Measurements from ENCODE around the gene ENAH.
"Not testable (repeated sequence)": the region's sequence is repeated elsewhere in the genome, so short reads cannot be mapped to it uniquely, and the experiment has no call there.

Gene ENAH

GRCh38 chr1:225485226-225485625 lies 167.7 kb downstream of the ENAH start:
- no peak for DNase-seq

GRCh38 chr1:225484657-225485214 lies 168.2 kb downstream of the ENAH start:
- no peak for DNase-seq

- no peak for DNase-seq
Observed at GRCh38 chr1:225483818-225484656, 168.9 kb downstream of the ENAH start.

- DNase-seq: no peak
Observed at GRCh38 chr1:225482421-225482950, 170.4 kb downstream of the ENAH start.

- no peak for DNase-seq
Observed at GRCh38 chr1:225481738-225482137, 171.2 kb downstream of the ENAH start.

- peak; percentile 31 to 53 (median 32) for DNase-seq
Observed at GRCh38 chr1:225480825-225481434, 172.0 kb downstream of the ENAH start.

GRCh38 chr1:225479996-225480720 lies 172.8 kb downstream of the ENAH start:
- no peak for DNase-seq

- DNase-seq: no peak
Observed at GRCh38 chr1:225479341-225479740, 173.6 kb downstream of the ENAH start.

GRCh38 chr1:225477296-225477911 lies 175.5 kb downstream of the ENAH start:
- DNase-seq: no peak

- DNase-seq: no peak
Observed at GRCh38 chr1:225476538-225476988, 176.4 kb downstream of the ENAH start.

- no peak for DNase-seq
Observed at GRCh38 chr1:225476100-225476511, 176.8 kb downstream of the ENAH start.

GRCh38 chr1:225474986-225475820 lies 177.7 kb downstream of the ENAH start:
- peak; percentile 58 to 84 (median 77) for DNase-seq

- no peak for DNase-seq
Observed at GRCh38 chr1:225474439-225474985, 178.4 kb downstream of the ENAH start.

- not testable (repeated sequence) for DNase-seq
Observed at GRCh38 chr1:225473676-225474438, 179.1 kb downstream of the ENAH start.

- DNase-seq: not testable (repeated sequence)
Observed at GRCh38 chr1:225473266-225473665, 179.7 kb downstream of the ENAH start.

- no peak for DNase-seq
Observed at GRCh38 chr1:225471453-225472301, 181.2 kb downstream of the ENAH start.

GRCh38 chr1:225471109-225471452 lies 181.8 kb downstream of the ENAH start:
- DNase-seq: no peak

- no peak for DNase-seq
Observed at GRCh38 chr1:225470211-225471108, 182.5 kb downstream of the ENAH start.

All from suppressor macrophage treated with lipopolysaccharide for 1 hour (primary cell).